Measurements from ENCODE around the gene FECH.

FECH gene

DNA sequence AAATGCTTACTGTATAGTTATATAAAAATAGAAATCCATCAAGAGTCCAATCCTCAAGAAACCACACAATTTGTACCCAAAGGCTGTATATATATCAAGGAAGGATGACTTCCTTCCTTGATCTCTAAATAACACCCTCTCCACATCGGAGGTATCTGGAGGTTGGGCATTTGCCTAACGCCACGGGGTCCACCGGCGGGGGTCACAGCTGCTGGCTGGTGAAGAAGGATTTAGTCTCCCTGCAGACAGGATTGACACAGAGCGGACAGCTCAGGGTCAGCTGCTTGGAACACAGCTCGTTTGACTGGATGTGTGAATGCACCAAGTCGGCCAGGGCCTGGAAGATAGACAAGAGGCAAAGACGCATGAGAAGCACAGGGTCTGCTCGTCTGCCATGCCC lies 36.0 kb downstream of the FECH start:
- TF ChIP-seq EZH2 (IDR thresholded peaks at IDR 0.05; ENCODE audit: borderline replicate concordance, low read length): no peak
- TF ChIP-seq, protein P1, sequence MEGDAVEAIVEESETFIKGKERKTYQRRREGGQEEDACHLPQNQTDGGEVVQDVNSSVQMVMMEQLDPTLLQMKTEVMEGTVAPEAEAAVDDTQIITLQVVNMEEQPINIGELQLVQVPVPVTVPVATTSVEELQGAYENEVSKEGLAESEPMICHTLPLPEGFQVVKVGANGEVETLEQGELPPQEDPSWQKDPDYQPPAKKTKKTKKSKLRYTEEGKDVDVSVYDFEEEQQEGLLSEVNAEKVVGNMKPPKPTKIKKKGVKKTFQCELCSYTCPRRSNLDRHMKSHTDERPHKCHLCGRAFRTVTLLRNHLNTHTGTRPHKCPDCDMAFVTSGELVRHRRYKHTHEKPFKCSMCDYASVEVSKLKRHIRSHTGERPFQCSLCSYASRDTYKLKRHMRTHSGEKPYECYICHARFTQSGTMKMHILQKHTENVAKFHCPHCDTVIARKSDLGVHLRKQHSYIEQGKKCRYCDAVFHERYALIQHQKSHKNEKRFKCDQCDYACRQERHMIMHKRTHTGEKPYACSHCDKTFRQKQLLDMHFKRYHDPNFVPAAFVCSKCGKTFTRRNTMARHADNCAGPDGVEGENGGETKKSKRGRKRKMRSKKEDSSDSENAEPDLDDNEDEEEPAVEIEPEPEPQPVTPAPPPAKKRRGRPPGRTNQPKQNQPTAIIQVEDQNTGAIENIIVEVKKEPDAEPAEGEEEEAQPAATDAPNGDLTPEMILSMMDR (IDR thresholded peaks at IDR 0.05; ENCODE audit: low read length): no peak
- H3K27me3 ChIP-seq (ENCODE audit: insufficient read depth, low read length): no peaks in the 10 kb centered on the region

DNA sequence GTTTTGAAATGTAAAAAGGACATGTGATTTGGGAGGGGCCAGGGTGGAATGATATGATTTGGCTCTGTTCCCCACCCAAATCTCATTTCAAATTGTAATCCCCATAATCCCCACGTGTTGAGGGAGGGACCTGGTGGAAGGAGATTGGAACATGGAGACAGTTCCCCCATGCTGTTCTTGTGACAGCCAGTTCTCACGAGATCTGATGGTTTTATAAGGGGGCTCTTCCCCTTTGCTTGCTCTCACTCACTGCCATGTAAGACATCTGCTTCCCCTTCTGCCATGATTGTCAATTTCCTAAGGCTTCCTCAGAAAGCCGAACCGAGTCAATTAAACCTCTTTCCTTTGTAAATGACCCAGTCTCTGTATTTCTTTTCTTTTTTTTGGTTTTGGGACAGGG lies 39.2 kb downstream of the FECH start:
- Histone ChIP-seq H3K27ac (ENCODE audit: low read depth, low read length, poor library complexity, severe bottlenecking) (no peak overlapping the region), H2AFZ (ENCODE audit: low read length) (no peak overlapping the region), H3F3A (ENCODE audit: insufficient read depth, low read length) (no peaks in the 10 kb centered on the region), H3K4me2 (ENCODE audit: low read length) (no peak overlapping the region), H3K4me1 (ENCODE audit: insufficient read depth, low read length, severe bottlenecking) (no peaks in the 10 kb centered on the region), H3K79me2 (ENCODE audit: insufficient read depth, low read length) (no peaks in the 10 kb centered on the region), H3K4me3 (ENCODE audit: low read depth, low read length, poor library complexity, severe bottlenecking) (no peak overlapping the region), H3K9me2 (ENCODE audit: low read depth, low read length) (no peaks in the 10 kb centered on the region), H3K36me3 (ENCODE audit: insufficient read depth, low read length) (peaks cover 12% of the 10 kb centered on the region), H3K9ac (ENCODE audit: low read length) (no peak overlapping the region), H4K20me1 (ENCODE audit: insufficient read depth, low read length) (no peaks in the 10 kb centered on the region), H3K27me3 (ENCODE audit: insufficient read depth, low read length) (no peaks in the 10 kb centered on the region), H3K9me3 (ENCODE audit: low read length) (no peaks in the 10 kb centered on the region)
- TF ChIP-seq, protein P1 (IDR thresholded peaks at IDR 0.05; ENCODE audit: low read length): no peak
- no peak for TF ChIP-seq EZH2 (IDR thresholded peaks at IDR 0.05; ENCODE audit: borderline replicate concordance, low read length)

More for the DNA sequence above, 36.0 kb downstream of the FECH start:
- Histone ChIP-seq H3K36me3 (ENCODE audit: insufficient read depth, low read length) (peaks cover 36% of the 10 kb centered on the region), H3K9me3 (ENCODE audit: low read length) (no peaks in the 10 kb centered on the region), H3K79me2 (ENCODE audit: insufficient read depth, low read length) (no peaks in the 10 kb centered on the region), H3K4me3 (ENCODE audit: low read depth, low read length, poor library complexity, severe bottlenecking) (no peak overlapping the region), H3K4me2 (ENCODE audit: low read length) (no peak overlapping the region), H2AFZ (ENCODE audit: low read length) (no peak overlapping the region), H3K9me2 (ENCODE audit: low read depth, low read length) (no peaks in the 10 kb centered on the region), H3K9ac (ENCODE audit: low read length) (no peak overlapping the region), H3K27ac (ENCODE audit: low read depth, low read length, poor library complexity, severe bottlenecking) (no peak overlapping the region), H4K20me1 (ENCODE audit: insufficient read depth, low read length) (no peaks in the 10 kb centered on the region), H3K4me1 (ENCODE audit: insufficient read depth, low read length, severe bottlenecking) (no peaks in the 10 kb centered on the region), H3F3A (ENCODE audit: insufficient read depth, low read length) (no peaks in the 10 kb centered on the region)

DNA sequence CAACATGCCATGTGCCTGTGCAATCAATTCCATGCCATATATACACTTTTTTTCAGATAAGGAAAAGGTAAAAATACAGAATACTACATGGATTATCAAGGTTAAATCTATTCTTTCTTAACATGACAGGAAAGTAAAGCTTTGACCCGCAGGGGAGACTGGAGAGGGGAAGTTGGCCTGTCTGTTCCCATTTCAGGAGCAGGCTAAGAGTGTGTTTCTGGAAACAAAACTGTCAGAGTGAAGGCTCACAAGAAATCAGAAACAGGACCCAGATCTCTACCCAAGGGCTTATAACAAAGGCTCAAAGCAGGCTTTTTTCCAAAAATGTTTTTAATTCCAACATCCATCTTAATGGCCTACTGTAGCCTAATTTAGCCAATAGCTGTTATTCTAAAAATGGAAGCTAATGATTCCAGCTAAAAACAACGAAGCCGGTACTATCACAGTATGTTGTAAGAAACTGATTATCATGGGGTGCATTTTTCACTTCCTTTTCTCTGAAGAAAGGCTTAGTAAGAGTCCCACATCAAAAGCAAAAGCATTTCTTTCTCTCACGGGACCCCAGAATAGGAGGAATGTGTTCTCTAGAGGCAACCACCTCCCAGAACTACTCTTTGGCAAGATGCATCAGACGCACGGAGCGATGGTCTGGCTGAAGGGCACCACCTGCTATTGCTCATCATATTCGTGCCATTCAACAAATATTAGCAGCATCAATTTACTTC lies 41.4 kb downstream of the FECH start:
- H3K4me1 ChIP-seq (ENCODE audit: insufficient read depth, low read length, severe bottlenecking): no peaks in the 10 kb centered on the region
- H4K20me1 ChIP-seq (ENCODE audit: insufficient read depth, low read length): no peaks in the 10 kb centered on the region
- no peaks in the 10 kb centered on the region for H3K9me2 ChIP-seq (ENCODE audit: low read depth, low read length)
- H3F3A ChIP-seq (ENCODE audit: insufficient read depth, low read length): no peaks in the 10 kb centered on the region
- H3K27ac ChIP-seq (ENCODE audit: low read depth, low read length, poor library complexity, severe bottlenecking): no peak overlapping the region
- no peak overlapping the region for H2AFZ ChIP-seq (ENCODE audit: low read length)
- H3K36me3 ChIP-seq (ENCODE audit: insufficient read depth, low read length): no peaks in the 10 kb centered on the region; the same call in 1 of the 2 replicates
- H3K9ac ChIP-seq (ENCODE audit: low read length): no peak overlapping the region
- H3K4me2 ChIP-seq (ENCODE audit: low read length): no peak overlapping the region
- no peaks in the 10 kb centered on the region for H3K9me3 ChIP-seq (ENCODE audit: low read length)
- no peaks in the 10 kb centered on the region for H3K79me2 ChIP-seq (ENCODE audit: insufficient read depth, low read length)
- H3K27me3 ChIP-seq (ENCODE audit: insufficient read depth, low read length): no peaks in the 10 kb centered on the region
- no peak overlapping the region for H3K4me3 ChIP-seq (ENCODE audit: low read depth, low read length, poor library complexity, severe bottlenecking)
- TF ChIP-seq, protein P1 (IDR thresholded peaks at IDR 0.05; ENCODE audit: low read length): no peak
- no peak for TF ChIP-seq EZH2 (IDR thresholded peaks at IDR 0.05; ENCODE audit: borderline replicate concordance, low read length)

All from OCI-LY1 (cell line).